GM12878 (cell line): Measurements from ENCODE around the gene GPR21. TPM values are rescaled to one million over a fixed set of nuclear protein-coding genes. Genes with fewer than 3 reads are reported as not detected.

Experiments
- ATAC-seq: fragments of 200-7000 bp; cut with Tn5 transposase; 3 replicates; pipeline ENCODE4 v1.9.1; 2020; ENCODE audit warnings: mild to moderate bottlenecking, moderate library complexity
- BruUV-seq: library from RNA; stranded (reverse); fragments of 400-500 nt; replicated peaks from 2 replicates; lab custom pipeline; 2021; lab: Mats Ljungman, UMichigan
- CTCF ChIA-PET: fragments of 300-600 bp; sonication (Branson Sonifier 250); formaldehyde crosslinking; extraction: SDS; loops from one replicate; lab custom pipeline; 2021; ENCODE audit warnings: inconsistent platforms; lab: Yijun Ruan, JAX
- POLR2A ChIA-PET: fragments of 350-600 bp; formaldehyde crosslinking; extraction: SDS; loops from one replicate; lab custom pipeline; 2021; ENCODE audit warnings: inconsistent platforms; lab: Charles Lee
- RAD21 ChIA-PET: fragments of 300-600 bp; sonication (Branson Sonifier 250); formaldehyde crosslinking; loops from one replicate; lab custom pipeline; 2023; ENCODE audit warnings: antibody characterized with exemption; ENCODE audit not compliant: unreplicated experiment; lab: Charles Lee
- SMC1A ChIA-PET: fragments of 300-600 bp; sonication (Branson Sonifier 250); formaldehyde crosslinking; loops from one replicate; lab custom pipeline; 2023; ENCODE audit not compliant: unreplicated experiment, uncharacterized antibody; lab: Charles Lee
- DNase-seq: peaks from one replicate; pipeline ENCODE4 v3.0.0-alpha.2; 2011; ENCODE audit warnings: low read depth, low spot score
- FAIRE-seq: peaks from 3 replicates; lab custom pipeline; 2011; peaks lifted over from hg19 to GRCh38; lab: Jason Lieb, UNC
- H2AFZ ChIP-seq: 2 replicates; pipeline ENCODE4 v1.6.0; 2011; ENCODE audit warnings: low read depth, low read length, control low read depth; ENCODE audit not compliant: control insufficient read depth
- H3K27ac ChIP-seq: 2 replicates; pipeline ENCODE4 v1.5.1; 2011; ENCODE audit warnings: control low read depth; ENCODE audit not compliant: control insufficient read depth, insufficient read depth
- H3K27me3 ChIP-seq, 2 experiments: replicated peaks in 1 of 2; 2 replicates each; pipeline versions ENCODE4 v1.6.0 to v1.6.1; 2011; ENCODE audit warnings: low read length in 1 of 2; ENCODE audit not compliant: control insufficient read depth in 2 of 2, insufficient read depth in 2 of 2
- H3K36me3 ChIP-seq, 2 experiments: 2 replicates each; pipeline ENCODE4 v1.5.1; 2011; ENCODE audit warnings: low read length in 1 of 2; ENCODE audit not compliant: control insufficient read depth in 2 of 2, insufficient read depth in 2 of 2
- H3K4me1 ChIP-seq: 2 replicates; pipeline ENCODE4 v1.6.1; 2011; ENCODE audit warnings: mild to moderate bottlenecking, low read length, moderate library complexity, mixed read lengths; ENCODE audit not compliant: control insufficient read depth, insufficient read depth
- H3K4me2 ChIP-seq: 2 replicates; pipeline ENCODE4 v1.6.0; 2011; ENCODE audit warnings: control low read depth; ENCODE audit not compliant: control insufficient read depth, insufficient read depth
- H3K4me3 ChIP-seq: fragments of 200-600 bp; sonication (generic); 2 replicates; pipeline ENCODE4 v1.5.1; 2016
- H3K79me2 ChIP-seq: 2 replicates; pipeline ENCODE4 v1.6.0; 2011; ENCODE audit warnings: low read length; ENCODE audit not compliant: control insufficient read depth, insufficient read depth
- H3K9ac ChIP-seq: 2 replicates; pipeline ENCODE4 v1.8.0; 2011; ENCODE audit warnings: low read length, control low read depth, mixed read lengths; ENCODE audit not compliant: control insufficient read depth, insufficient read depth
- H3K9me3 ChIP-seq: replicated peaks from 3 replicates; pipeline ENCODE4 v1.5.1; 2011; ENCODE audit warnings: mild to moderate bottlenecking, low read length; ENCODE audit not compliant: control insufficient read depth, insufficient read depth
- H4K20me1 ChIP-seq: 2 replicates; pipeline ENCODE4 v1.6.0; 2011; ENCODE audit not compliant: control insufficient read depth, insufficient read depth
- ATF3 ChIP-seq: IDR thresholded peaks from 2 replicates; pipeline ENCODE4 v1.6.1; 2011; ENCODE audit warnings: low read depth, mild to moderate bottlenecking, low read length, moderate library complexity, borderline replicate concordance; ENCODE audit errors: extremely low read depth
- CREM ChIP-seq: IDR thresholded peaks from 2 replicates; pipeline ENCODE4 v1.6.1; 2014; ENCODE audit warnings: antibody characterized with exemption, low read depth
- PAX8 ChIP-seq: fragments of 450-650 bp; IDR thresholded peaks from 2 replicates; pipeline ENCODE4 v1.6.1; 2017; ENCODE audit warnings: mild to moderate bottlenecking, moderate library complexity
- SMAD5 ChIP-seq: IDR thresholded peaks from 2 replicates; pipeline ENCODE4 v1.6.1; 2016; ENCODE audit warnings: antibody characterized with exemption, low read depth
- SREBF2 ChIP-seq: IDR thresholded peaks from 2 replicates; pipeline ENCODE4 v1.6.1; 2012; ENCODE audit warnings: mild to moderate bottlenecking, low read length
- STAT3 ChIP-seq: IDR thresholded peaks from 2 replicates; pipeline ENCODE4 v1.6.1; 2011; ENCODE audit warnings: low read depth, low read length, improper control_type of control experiment
- YY1 ChIP-seq: IDR thresholded peaks from 2 replicates; pipeline ENCODE4 v1.6.1; 2011; ENCODE audit warnings: low read depth, mild to moderate bottlenecking, low read length
- WGBS: methylation state at CpG from one replicate; pipeline ENCODE4 v1.1.6; 2016; ENCODE audit warnings: low lambda C conversion rate; ENCODE audit not compliant: insufficient replicate concordance, insufficient coverage; ENCODE audit errors: missing lambda C conversion rate; 5-methylcytosine and 5-hydroxymethylcytosine counted together
- in situ Hi-C: fragments of 300-500 bp; cut with MboI; formaldehyde crosslinking; loops from 9 replicates; pipeline ENCODE4 v1.14.3; 2018; ENCODE audit warnings: mixed read lengths
- intact Hi-C: fragments of 100-400 bp; cut with micrococcal nuclease; formaldehyde crosslinking; loops from one replicate; pipeline ENCODE4 v1.14.2; 2022; ENCODE audit not compliant: unreplicated experiment
- polyA plus RNA-seq, 11 experiments: library from polyadenylated mRNA; depleted of rRNA in 4 of 11; unstranded in 6 of 11; stranded (reverse) in 5 of 11; fragments of >200 nt; fragmentation: Nextera tagmentation in 4 of 11; fragmentation: Illumina TruSeq in 1 of 11; extraction: Ambion mirVana in 4 of 11; extraction: Trizol in 1 of 11; gene quantifications; 1 replicate in 1 of 11; 2 replicates in 10 of 11; pipeline versions ENCODE4 v1.2.1 to v1.2.3, GENCODE V29; 2011 to 2016; ENCODE audit warnings: inconsistent platforms in 2 of 11, missing spikeins in 2 of 11, low read depth in 1 of 11
- total RNA-seq, 4 experiments: library from RNA; depleted of rRNA in 3 of 4; stranded (reverse); fragments of >200 nt in 3 of 4; fragmentation: Illumina TruSeq in 1 of 4; extraction: Trizol in 1 of 4; gene quantifications; 2 replicates each; pipeline versions ENCODE4 v1.2.1 to v1.2.3, GENCODE V29; 2013 to 2021
- TF ChIP-seq, protein P1 (sequence below): IDR thresholded peaks from 2 replicates; pipeline ENCODE4 v1.6.1; 2012; ENCODE audit warnings: improper control_type of control experiment, low read depth, low read length; ENCODE audit not compliant: insufficient replicate concordance

Gene GPR21
- total and polyA plus RNA-seq, 10 of the 15 experiments (the other 5 are each of a cell fraction or from before 2014, with no cell fraction given), result 0.09 to 1.9 (median 0.57) TPM; not detected in 4

GRCh38 chr9:123040801-123041200 is 7.3 kb downstream of the GPR21 start:
- TF ChIP-seq PAX8 (no peak), YY1 (no peak), SMAD5 (no peak), ATF3 (no peak), STAT3 (no peak), SREBF2 (no peak), CREM (no peak)
- TF ChIP-seq, protein P1, sequence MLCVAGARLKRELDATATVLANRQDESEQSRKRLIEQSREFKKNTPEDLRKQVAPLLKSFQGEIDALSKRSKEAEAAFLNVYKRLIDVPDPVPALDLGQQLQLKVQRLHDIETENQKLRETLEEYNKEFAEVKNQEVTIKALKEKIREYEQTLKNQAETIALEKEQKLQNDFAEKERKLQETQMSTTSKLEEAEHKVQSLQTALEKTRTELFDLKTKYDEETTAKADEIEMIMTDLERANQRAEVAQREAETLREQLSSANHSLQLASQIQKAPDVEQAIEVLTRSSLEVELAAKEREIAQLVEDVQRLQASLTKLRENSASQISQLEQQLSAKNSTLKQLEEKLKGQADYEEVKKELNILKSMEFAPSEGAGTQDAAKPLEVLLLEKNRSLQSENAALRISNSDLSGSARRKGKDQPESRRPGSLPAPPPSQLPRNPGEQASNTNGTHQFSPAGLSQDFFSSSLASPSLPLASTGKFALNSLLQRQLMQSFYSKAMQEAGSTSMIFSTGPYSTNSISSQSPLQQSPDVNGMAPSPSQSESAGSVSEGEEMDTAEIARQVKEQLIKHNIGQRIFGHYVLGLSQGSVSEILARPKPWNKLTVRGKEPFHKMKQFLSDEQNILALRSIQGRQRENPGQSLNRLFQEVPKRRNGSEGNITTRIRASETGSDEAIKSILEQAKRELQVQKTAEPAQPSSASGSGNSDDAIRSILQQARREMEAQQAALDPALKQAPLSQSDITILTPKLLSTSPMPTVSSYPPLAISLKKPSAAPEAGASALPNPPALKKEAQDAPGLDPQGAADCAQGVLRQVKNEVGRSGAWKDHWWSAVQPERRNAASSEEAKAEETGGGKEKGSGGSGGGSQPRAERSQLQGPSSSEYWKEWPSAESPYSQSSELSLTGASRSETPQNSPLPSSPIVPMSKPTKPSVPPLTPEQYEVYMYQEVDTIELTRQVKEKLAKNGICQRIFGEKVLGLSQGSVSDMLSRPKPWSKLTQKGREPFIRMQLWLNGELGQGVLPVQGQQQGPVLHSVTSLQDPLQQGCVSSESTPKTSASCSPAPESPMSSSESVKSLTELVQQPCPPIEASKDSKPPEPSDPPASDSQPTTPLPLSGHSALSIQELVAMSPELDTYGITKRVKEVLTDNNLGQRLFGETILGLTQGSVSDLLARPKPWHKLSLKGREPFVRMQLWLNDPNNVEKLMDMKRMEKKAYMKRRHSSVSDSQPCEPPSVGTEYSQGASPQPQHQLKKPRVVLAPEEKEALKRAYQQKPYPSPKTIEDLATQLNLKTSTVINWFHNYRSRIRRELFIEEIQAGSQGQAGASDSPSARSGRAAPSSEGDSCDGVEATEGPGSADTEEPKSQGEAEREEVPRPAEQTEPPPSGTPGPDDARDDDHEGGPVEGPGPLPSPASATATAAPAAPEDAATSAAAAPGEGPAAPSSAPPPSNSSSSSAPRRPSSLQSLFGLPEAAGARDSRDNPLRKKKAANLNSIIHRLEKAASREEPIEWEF, result no peak
- TF ChIP-seq, all 136 proteins: peak for 0
- WGBS, result 95% methylated on average over 1 of the region's 1 CpG
- H3K4me3 ChIP-seq, result no peak overlapping the region
- no peaks in the 10 kb centered on the region for H3K36me3 ChIP-seq
- POLR2A ChIA-PET, result no interaction called here
- H3K27ac ChIP-seq, result no peak overlapping the region
- DNase-seq (no peak), ATAC-seq (no peak), FAIRE-seq (no peak)
- H3K4me1 ChIP-seq, result no peaks in the 10 kb centered on the region
- H4K20me1 ChIP-seq, result no peaks in the 10 kb centered on the region
- RAD21 ChIA-PET, result no interaction called here
- no peaks in the 10 kb centered on the region for H3K79me2 ChIP-seq
- SMC1A ChIA-PET, result no interaction called here
- H3K9ac ChIP-seq, result no peak overlapping the region
- no peaks in the 10 kb centered on the region for H3K27me3 ChIP-seq
- H3K9me3 ChIP-seq, result no peaks in the 10 kb centered on the region; the same call in 2 of the 3 replicates
- BruUV-seq, result no TSS peak
- H3K4me2 ChIP-seq, result no peak overlapping the region
- in situ Hi-C loops, result no loop called here
- intact Hi-C loops, result no loop called here
- CTCF ChIA-PET, result interaction anchor here (1.1 kb wide), 1 partner anchor 13 kb away, joined by 3 read pairs; no protein-coding TSS in a partner anchor
- no peak overlapping the region for H2AFZ ChIP-seq
